HEK293 (cell line): Measurements from ENCODE around the gene LRRFIP1.

ENCODE experiments used
- HOXA7 ChIP-seq: sonication (generic); formaldehyde crosslinking; IDR thresholded peaks from 2 replicates; pipeline ENCODE4 v1.8.1; 2022; ENCODE audit warnings: missing genetic modification reagents, borderline replicate concordance
- KLF10 ChIP-seq: fragments of 450-650 bp; IDR thresholded peaks from 2 replicates; pipeline ENCODE4 v1.5.1; 2018; ENCODE audit warnings: missing biosample characterization, mild to moderate bottlenecking, missing genetic modification characterization
- RBAK ChIP-seq: fragments of 450-650 bp; formaldehyde crosslinking; IDR thresholded peaks from 2 replicates; pipeline ENCODE4 v1.5.1; 2016; ENCODE audit warnings: missing biosample characterization, missing genetic modification characterization
- WT1 ChIP-seq: fragments of 450-650 bp; formaldehyde crosslinking; IDR thresholded peaks from 2 replicates; pipeline ENCODE4 v1.5.1; 2016; ENCODE audit warnings: missing biosample characterization, missing genetic modification characterization
- ZBTB21 ChIP-seq: fragments of 450-650 bp; formaldehyde crosslinking; IDR thresholded peaks from 2 replicates; pipeline ENCODE4 v1.5.1; 2017; ENCODE audit warnings: missing biosample characterization, missing genetic modification characterization
- ZBTB8A ChIP-seq: fragments of 450-650 bp; formaldehyde crosslinking; IDR thresholded peaks from 2 replicates; pipeline ENCODE4 v1.5.1; 2016; ENCODE audit warnings: missing biosample characterization, missing genetic modification characterization
- ZFHX2 ChIP-seq: fragments of 450-650 bp; formaldehyde crosslinking; conservative IDR thresholded peaks from 2 replicates; pipeline ENCODE4 v1.5.1; 2016; ENCODE audit warnings: missing biosample characterization, missing genetic modification characterization
- ZFP69B ChIP-seq: fragments of 450-650 bp; formaldehyde crosslinking; IDR thresholded peaks from 2 replicates; pipeline ENCODE4 v1.5.1; 2016; ENCODE audit warnings: missing biosample characterization, missing genetic modification characterization
- ZNF132 ChIP-seq: fragments of 450-650 bp; formaldehyde crosslinking; IDR thresholded peaks from 2 replicates; pipeline ENCODE4 v1.5.1; 2017; ENCODE audit warnings: missing biosample characterization, missing genetic modification characterization, borderline replicate concordance
- ZNF324 ChIP-seq: fragments of 450-650 bp; formaldehyde crosslinking; IDR thresholded peaks from 2 replicates; pipeline ENCODE4 v1.5.1; 2016; ENCODE audit warnings: missing biosample characterization, missing genetic modification characterization
- ZNF335 ChIP-seq: fragments of 450-650 bp; formaldehyde crosslinking; conservative IDR thresholded peaks from 2 replicates; pipeline ENCODE4 v1.5.1; 2016; ENCODE audit warnings: missing biosample characterization, missing genetic modification characterization
- ZNF514 ChIP-seq: fragments of 450-650 bp; formaldehyde crosslinking; IDR thresholded peaks from 2 replicates; pipeline ENCODE4 v1.5.1; 2016; ENCODE audit warnings: missing biosample characterization, missing genetic modification characterization
- ZNF521 ChIP-seq: fragments of 450-650 bp; formaldehyde crosslinking; IDR thresholded peaks from 2 replicates; pipeline ENCODE4 v1.5.1; 2017; ENCODE audit warnings: missing biosample characterization, mild to moderate bottlenecking, missing genetic modification characterization
- ZNF530 ChIP-seq: fragments of 450-650 bp; formaldehyde crosslinking; IDR thresholded peaks from 2 replicates; pipeline ENCODE4 v1.5.1; 2016; ENCODE audit warnings: low read depth, missing biosample characterization, missing genetic modification characterization
- ZNF555 ChIP-seq: fragments of 450-650 bp; formaldehyde crosslinking; conservative IDR thresholded peaks from 2 replicates; pipeline ENCODE4 v1.5.1; 2017; ENCODE audit warnings: missing biosample characterization, mild to moderate bottlenecking, missing genetic modification characterization, inconsistent platforms
- ZNF660 ChIP-seq: fragments of 450-650 bp; IDR thresholded peaks from 2 replicates; pipeline ENCODE4 v1.5.1; 2018; ENCODE audit warnings: missing biosample characterization, mild to moderate bottlenecking, missing genetic modification characterization
- ZNF791 ChIP-seq: fragments of 450-650 bp; formaldehyde crosslinking; IDR thresholded peaks from 2 replicates; pipeline ENCODE4 v1.5.1; 2016; ENCODE audit warnings: missing biosample characterization, missing genetic modification characterization
- TF ChIP-seq, protein P1 (sequence below): fragments of 450-650 bp; formaldehyde crosslinking; IDR thresholded peaks from 2 replicates; pipeline ENCODE4 v1.5.1; 2016; ENCODE audit warnings: missing biosample characterization, missing genetic modification characterization
- TF ChIP-seq, protein P2 (sequence below): fragments of 450-650 bp; formaldehyde crosslinking; IDR thresholded peaks from 2 replicates; pipeline ENCODE4 v1.5.1; 2016; ENCODE audit warnings: missing biosample characterization, missing genetic modification characterization
- TF ChIP-seq, protein P3 (sequence below): fragments of 450-650 bp; formaldehyde crosslinking; IDR thresholded peaks from 2 replicates; pipeline ENCODE4 v1.5.1; 2017; ENCODE audit warnings: missing biosample characterization, missing genetic modification characterization
- TF ChIP-seq, protein P4 (sequence below): fragments of 450-650 bp; formaldehyde crosslinking; IDR thresholded peaks from 2 replicates; pipeline ENCODE4 v1.5.1; 2016; ENCODE audit warnings: missing biosample characterization, missing genetic modification characterization
- TF ChIP-seq, protein P5 (sequence below): fragments of 450-650 bp; formaldehyde crosslinking; IDR thresholded peaks from 2 replicates; pipeline ENCODE4 v1.5.1; 2016; ENCODE audit warnings: missing biosample characterization, missing genetic modification characterization
- TF ChIP-seq, protein P6 (sequence below): fragments of 450-650 bp; formaldehyde crosslinking; IDR thresholded peaks from 2 replicates; pipeline ENCODE4 v1.5.1; 2016; ENCODE audit warnings: missing biosample characterization, missing genetic modification characterization
- TF ChIP-seq, protein P7 (sequence below): IDR thresholded peaks from 2 replicates; pipeline ENCODE4 v1.6.1; 2011; ENCODE audit warnings: mild to moderate bottlenecking, low read depth, low read length, borderline replicate concordance
- TF ChIP-seq, protein P8 (sequence below): fragments of 450-650 bp; formaldehyde crosslinking; IDR thresholded peaks from 2 replicates; pipeline ENCODE4 v1.5.1; 2016; ENCODE audit warnings: missing biosample characterization, missing genetic modification characterization

Gene LRRFIP1

DNA sequence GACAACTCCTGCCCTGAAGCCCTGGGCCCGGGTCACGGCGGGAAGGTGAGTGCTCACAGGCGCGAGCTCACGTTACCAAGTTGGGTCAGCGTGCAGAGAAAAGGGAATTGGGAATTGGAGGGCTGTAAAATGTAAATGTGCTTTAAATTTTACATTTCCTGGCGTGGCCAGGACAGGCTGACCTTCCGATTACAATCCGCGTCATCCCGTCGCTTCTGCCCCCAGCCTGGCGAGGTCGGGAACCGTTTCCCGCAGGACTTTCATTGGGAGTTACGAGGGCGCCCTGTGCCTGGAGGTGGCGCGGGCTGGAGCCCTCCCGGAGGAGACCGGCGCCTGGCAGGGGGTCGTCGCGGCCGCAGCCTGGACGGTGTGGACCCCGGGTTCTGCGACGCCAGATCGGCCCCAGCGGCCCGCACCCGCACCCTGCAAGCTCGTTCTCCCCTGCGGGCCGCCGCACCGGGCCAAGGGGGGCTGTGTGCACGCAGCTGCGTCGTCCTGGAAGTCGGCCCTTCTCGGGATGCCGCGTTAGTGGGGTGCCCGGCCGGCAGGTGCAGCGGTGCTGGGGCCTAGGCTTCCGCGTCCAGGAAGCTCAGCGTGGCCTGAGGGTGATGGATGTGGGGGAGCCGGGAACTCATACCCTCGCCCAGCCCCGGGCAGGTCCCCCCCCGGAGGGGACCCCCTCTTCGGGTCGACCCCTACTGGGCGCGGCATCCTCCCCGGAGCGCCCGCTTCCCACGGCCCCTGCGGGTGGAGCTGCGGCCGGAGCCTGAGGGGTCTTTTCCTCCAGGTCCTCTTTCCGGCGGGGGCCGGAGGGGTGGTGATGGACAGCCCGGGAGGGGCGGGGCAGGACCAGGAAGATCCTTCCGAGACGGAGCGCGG is 63.9 kb downstream of the LRRFIP1 start (continued):
- TF ChIP-seq RBAK (no peak), WT1 (tag by site-specific recombination) (no peak), ZNF791 (tag by site-specific recombination) (no peak), ZNF660 (no peak), ZBTB21 (no peak), ZNF324 (tag by site-specific recombination) (no peak), ZNF335 (peak; percentile 82), ZNF530 (no peak), ZNF521 (tag by site-specific recombination) (no peak), ZNF132 (tag by site-specific recombination) (no peak), HOXA7 (CRISPR knock-in tag) (no peak), ZFHX2 (tag by site-specific recombination) (no peak), ZNF555 (tag by site-specific recombination) (no peak), ZNF514 (tag by site-specific recombination) (no peak), KLF10 (0 out of 2 replicates have a peak, but pooled peaks have one; percentile 33), ZBTB8A (tag by site-specific recombination) (peak; percentile 84), ZFP69B (tag by site-specific recombination) (no peak)
- TF ChIP-seq, protein P1, sequence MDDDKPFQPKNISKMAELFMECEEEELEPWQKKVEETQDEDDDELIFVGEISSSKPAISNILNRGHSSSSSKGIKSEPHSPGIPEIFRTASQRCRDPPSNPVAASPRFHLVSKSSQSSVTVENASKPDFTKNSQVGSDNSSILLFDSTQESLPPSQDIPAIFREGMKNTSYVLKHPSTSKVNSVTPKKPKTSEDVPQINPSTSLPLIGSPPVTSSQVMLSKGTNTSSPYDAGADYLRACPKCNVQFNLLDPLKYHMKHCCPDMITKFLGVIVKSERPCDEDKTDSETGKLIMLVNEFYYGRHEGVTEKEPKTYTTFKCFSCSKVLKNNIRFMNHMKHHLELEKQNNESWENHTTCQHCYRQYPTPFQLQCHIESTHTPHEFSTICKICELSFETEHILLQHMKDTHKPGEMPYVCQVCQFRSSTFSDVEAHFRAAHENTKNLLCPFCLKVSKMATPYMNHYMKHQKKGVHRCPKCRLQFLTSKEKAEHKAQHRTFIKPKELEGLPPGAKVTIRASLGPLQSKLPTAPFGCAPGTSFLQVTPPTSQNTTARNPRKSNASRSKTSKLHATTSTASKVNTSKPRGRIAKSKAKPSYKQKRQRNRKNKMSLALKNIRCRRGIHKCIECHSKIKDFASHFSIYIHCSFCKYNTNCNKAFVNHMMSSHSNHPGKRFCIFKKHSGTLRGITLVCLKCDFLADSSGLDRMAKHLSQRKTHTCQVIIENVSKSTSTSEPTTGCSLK (tag by site-specific recombination), result no peak
- TF ChIP-seq, protein P2, sequence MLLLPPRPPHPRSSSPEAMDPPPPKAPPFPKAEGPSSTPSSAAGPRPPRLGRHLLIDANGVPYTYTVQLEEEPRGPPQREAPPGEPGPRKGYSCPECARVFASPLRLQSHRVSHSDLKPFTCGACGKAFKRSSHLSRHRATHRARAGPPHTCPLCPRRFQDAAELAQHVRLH (tag by site-specific recombination), result no peak
- TF ChIP-seq, protein P3, sequence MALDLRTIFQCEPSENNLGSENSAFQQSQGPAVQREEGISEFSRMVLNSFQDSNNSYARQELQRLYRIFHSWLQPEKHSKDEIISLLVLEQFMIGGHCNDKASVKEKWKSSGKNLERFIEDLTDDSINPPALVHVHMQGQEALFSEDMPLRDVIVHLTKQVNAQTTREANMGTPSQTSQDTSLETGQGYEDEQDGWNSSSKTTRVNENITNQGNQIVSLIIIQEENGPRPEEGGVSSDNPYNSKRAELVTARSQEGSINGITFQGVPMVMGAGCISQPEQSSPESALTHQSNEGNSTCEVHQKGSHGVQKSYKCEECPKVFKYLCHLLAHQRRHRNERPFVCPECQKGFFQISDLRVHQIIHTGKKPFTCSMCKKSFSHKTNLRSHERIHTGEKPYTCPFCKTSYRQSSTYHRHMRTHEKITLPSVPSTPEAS (tag by site-specific recombination), result no peak
- TF ChIP-seq, protein P4, sequence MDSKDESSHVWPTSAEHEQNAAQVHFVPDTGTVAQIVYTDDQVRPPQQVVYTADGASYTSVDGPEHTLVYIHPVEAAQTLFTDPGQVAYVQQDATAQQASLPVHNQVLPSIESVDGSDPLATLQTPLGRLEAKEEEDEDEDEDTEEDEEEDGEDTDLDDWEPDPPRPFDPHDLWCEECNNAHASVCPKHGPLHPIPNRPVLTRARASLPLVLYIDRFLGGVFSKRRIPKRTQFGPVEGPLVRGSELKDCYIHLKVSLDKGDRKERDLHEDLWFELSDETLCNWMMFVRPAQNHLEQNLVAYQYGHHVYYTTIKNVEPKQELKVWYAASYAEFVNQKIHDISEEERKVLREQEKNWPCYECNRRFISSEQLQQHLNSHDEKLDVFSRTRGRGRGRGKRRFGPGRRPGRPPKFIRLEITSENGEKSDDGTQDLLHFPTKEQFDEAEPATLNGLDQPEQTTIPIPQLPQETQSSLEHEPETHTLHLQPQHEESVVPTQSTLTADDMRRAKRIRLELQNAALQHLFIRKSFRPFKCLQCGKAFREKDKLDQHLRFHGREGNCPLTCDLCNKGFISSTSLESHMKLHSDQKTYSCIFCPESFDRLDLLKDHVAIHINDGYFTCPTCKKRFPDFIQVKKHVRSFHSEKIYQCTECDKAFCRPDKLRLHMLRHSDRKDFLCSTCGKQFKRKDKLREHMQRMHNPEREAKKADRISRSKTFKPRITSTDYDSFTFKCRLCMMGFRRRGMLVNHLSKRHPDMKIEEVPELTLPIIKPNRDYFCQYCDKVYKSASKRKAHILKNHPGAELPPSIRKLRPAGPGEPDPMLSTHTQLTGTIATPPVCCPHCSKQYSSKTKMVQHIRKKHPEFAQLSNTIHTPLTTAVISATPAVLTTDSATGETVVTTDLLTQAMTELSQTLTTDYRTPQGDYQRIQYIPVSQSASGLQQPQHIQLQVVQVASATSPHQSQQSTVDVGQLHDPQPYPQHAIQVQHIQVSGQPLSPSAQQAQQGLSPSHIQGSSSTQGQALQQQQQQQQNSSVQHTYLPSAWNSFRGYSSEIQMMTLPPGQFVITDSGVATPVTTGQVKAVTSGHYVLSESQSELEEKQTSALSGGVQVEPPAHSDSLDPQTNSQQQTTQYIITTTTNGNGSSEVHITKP (tag by site-specific recombination), result no peak
- TF ChIP-seq, protein P5, sequence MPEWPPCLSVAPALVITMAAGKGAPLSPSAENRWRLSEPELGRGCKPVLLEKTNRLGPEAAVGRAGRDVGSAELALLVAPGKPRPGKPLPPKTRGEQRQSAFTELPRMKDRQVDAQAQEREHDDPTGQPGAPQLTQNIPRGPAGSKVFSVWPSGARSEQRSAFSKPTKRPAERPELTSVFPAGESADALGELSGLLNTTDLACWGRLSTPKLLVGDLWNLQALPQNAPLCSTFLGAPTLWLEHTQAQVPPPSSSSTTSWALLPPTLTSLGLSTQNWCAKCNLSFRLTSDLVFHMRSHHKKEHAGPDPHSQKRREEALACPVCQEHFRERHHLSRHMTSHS (tag by site-specific recombination), result no peak
- TF ChIP-seq, protein P6, sequence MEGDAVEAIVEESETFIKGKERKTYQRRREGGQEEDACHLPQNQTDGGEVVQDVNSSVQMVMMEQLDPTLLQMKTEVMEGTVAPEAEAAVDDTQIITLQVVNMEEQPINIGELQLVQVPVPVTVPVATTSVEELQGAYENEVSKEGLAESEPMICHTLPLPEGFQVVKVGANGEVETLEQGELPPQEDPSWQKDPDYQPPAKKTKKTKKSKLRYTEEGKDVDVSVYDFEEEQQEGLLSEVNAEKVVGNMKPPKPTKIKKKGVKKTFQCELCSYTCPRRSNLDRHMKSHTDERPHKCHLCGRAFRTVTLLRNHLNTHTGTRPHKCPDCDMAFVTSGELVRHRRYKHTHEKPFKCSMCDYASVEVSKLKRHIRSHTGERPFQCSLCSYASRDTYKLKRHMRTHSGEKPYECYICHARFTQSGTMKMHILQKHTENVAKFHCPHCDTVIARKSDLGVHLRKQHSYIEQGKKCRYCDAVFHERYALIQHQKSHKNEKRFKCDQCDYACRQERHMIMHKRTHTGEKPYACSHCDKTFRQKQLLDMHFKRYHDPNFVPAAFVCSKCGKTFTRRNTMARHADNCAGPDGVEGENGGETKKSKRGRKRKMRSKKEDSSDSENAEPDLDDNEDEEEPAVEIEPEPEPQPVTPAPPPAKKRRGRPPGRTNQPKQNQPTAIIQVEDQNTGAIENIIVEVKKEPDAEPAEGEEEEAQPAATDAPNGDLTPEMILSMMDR (tag by site-specific recombination), result peak; percentile 38; the same call in 1 of the 2 replicates
- TF ChIP-seq, protein P7, sequence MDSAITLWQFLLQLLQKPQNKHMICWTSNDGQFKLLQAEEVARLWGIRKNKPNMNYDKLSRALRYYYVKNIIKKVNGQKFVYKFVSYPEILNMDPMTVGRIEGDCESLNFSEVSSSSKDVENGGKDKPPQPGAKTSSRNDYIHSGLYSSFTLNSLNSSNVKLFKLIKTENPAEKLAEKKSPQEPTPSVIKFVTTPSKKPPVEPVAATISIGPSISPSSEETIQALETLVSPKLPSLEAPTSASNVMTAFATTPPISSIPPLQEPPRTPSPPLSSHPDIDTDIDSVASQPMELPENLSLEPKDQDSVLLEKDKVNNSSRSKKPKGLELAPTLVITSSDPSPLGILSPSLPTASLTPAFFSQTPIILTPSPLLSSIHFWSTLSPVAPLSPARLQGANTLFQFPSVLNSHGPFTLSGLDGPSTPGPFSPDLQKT, result no peak
- TF ChIP-seq, protein P8, sequence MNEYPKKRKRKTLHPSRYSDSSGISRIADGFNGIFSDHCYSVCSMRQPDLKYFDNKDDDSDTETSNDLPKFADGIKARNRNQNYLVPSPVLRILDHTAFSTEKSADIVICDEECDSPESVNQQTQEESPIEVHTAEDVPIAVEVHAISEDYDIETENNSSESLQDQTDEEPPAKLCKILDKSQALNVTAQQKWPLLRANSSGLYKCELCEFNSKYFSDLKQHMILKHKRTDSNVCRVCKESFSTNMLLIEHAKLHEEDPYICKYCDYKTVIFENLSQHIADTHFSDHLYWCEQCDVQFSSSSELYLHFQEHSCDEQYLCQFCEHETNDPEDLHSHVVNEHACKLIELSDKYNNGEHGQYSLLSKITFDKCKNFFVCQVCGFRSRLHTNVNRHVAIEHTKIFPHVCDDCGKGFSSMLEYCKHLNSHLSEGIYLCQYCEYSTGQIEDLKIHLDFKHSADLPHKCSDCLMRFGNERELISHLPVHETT (tag by site-specific recombination), result no peak
